Esophagus squamous epithelium (tissue), 5 donors: ENCODE results near the gene FALEC. TPM values are rescaled to one million over a fixed set of nuclear protein-coding genes. Genes with fewer than 3 reads are reported as not detected.
A peak's percentile ranks its signal among the peaks of the same experiment; 100 is the strongest.

Experiments used
- DNase-seq: peaks from one replicate; lab custom pipeline; 2025; lab: John Stamatoyannopoulos, UW
- H3K27ac ChIP-seq, 4 donors: fragments of 200-600 bp; sonication (generic); one replicate each; pipeline ENCODE4 v1.5.1; 2016 to 2019; ENCODE audit warnings: mild to moderate bottlenecking in 1 of 4
- H3K27me3 ChIP-seq, 4 donors: fragments of 200-600 bp; sonication (generic); 1 replicate in 3 of 4; 2 replicates in 1 of 4; pipeline versions ENCODE4 v1.5.1 to v1.6.0; 2017 to 2021; ENCODE audit warnings: antibody characterized with exemption in 1 of 4
- H3K36me3 ChIP-seq, 3 donors: fragments of 200-600 bp; sonication (generic); one replicate each; pipeline ENCODE4 v1.5.1; 2016 to 2019
- H3K4me1 ChIP-seq, 3 donors: fragments of 200-600 bp; sonication (generic); one replicate each; pipeline ENCODE4 v1.5.1; 2017 to 2019
- H3K4me3 ChIP-seq, 4 donors: fragments of 200-600 bp; sonication (generic); 1 replicate in 3 of 4; 2 replicates in 1 of 4; pipeline ENCODE4 v1.5.1; 2016 to 2019; ENCODE audit warnings: mild to moderate bottlenecking in 2 of 4, moderate library complexity in 1 of 4
- H3K9me3 ChIP-seq, 3 donors: fragments of 200-600 bp; sonication (generic); one replicate each; pipeline ENCODE4 v1.5.1; 2016 to 2019
- CTCF ChIP-seq, 6 experiments: fragments of 450-650 bp in 4 of 6; fragments of 200-600 bp in 2 of 6; sonication (generic) in 2 of 6; IDR thresholded peaks; one replicate each; pipeline ENCODE4 v1.5.1; 2016 to 2019; ENCODE audit warnings: antibody characterized with exemption in 6 of 6, mild to moderate bottlenecking in 4 of 6, moderate library complexity in 4 of 6
- POLR2A ChIP-seq, 4 donors: fragments of 450-650 bp; IDR thresholded peaks; one replicate each; pipeline ENCODE4 v1.6.1; 2017; ENCODE audit warnings: antibody characterized with exemption in 4 of 4, mild to moderate bottlenecking in 4 of 4, moderate library complexity in 3 of 4
- WGBS, 2 donors: methylation state at CpG; one replicate each; pipeline ENCODE4 v1.1.5; 2018; 5-methylcytosine and 5-hydroxymethylcytosine counted together
- intact Hi-C: fragments of 100-400 bp; cut with DNase I; formaldehyde crosslinking; loops from one replicate; pipeline ENCODE4 v1.15.0; 2022
- total RNA-seq, 4 donors: library from RNA; depleted of rRNA; stranded (reverse); fragments of >200 nt; gene quantifications; one replicate each; pipeline ENCODE4 v1.1.0, GENCODE V29; 2016
- donor health status: DM: yes; HTN: yes; CAD: no.

The FALEC gene
- total RNA-seq, 4 donors from 2014 or later: 3.6 TPM; not detected in 3

DNA sequence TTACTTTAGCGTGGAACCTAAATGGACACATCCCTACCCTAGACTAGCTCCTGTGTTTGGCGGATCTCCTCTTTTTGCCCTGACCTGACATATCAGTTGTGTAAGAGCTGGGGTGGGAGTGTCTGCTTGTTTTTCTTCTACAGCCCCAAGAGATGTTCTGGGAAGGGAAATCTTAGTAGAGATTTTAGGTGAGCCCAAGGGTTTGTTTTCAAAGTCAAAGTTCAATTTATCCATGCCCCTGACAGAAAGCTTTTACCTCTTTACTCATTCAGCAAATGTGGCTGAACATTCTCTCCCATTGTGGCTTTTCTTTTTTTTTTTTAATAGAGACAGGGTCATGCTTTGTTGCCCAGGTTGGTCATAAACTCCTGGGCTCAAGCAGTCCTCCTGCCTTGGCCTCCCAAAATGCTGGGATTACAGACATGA is 35.6 kb upstream of the FALEC start:
- no peaks in the 10 kb centered on the region for H3K36me3 ChIP-seq
- no peak for DNase-seq
- H3K27me3 ChIP-seq: no peaks in the 10 kb centered on the region
- H3K9me3 ChIP-seq: no peaks in the 10 kb centered on the region
- TF ChIP-seq CTCF (IDR thresholded peaks at IDR 0.05): no peak
- no peak for TF ChIP-seq POLR2A (IDR thresholded peaks at IDR 0.05)
- H3K4me3 ChIP-seq: no peak overlapping the region
- intact Hi-C loops: no loop called here
- peaks cover 3 to 48% (median 4%) of the 10 kb centered on the region in 3 donors for H3K4me1 ChIP-seq
- 47 to 48% methylated on average over 2 of the region's 2 CpGs for WGBS, 2 donors
- H3K27ac ChIP-seq: peak overlapping the region in 3 of 4 donors; percentile 46 to 85 (median 78)

DNA sequence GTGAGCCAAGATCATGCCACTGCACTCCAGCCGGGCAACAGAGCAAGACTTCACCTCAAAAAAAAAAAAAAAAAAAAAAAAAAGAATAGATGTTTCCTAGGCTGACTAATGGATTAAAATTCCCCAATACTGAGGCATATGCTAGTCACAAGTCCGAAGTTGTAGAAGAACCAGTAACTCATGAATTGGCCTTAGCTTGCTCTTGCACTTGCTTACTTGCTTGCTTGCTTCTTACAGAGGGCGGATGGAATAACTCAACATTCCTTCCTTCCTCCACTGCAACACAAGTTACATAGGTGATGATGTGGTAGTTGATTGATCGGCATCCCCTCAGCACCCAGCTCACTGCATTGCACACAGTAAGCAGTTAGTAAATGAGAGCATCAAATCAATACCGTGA is 31.1 kb upstream of the FALEC start:
- no peaks in the 10 kb centered on the region for H3K27me3 ChIP-seq
- TF ChIP-seq POLR2A (IDR thresholded peaks at IDR 0.05) (no peak), CTCF (IDR thresholded peaks at IDR 0.05) (no peak)
- H3K9me3 ChIP-seq: no peaks in the 10 kb centered on the region
- peaks cover 4 to 41% (median 8%) of the 10 kb centered on the region in 3 donors for H3K4me1 ChIP-seq
- WGBS, 2 donors: 33 to 62% methylated on average over 4 to 5 of the region's 5 CpGs
- intact Hi-C loops: no loop called here
- peak overlapping the region in 3 of 4 donors; percentile 61 to 94 (median 83) for H3K27ac ChIP-seq
- DNase-seq: no peak
- peaks cover 0 to 7% (median 0%) of the 10 kb centered on the region in 3 donors for H3K36me3 ChIP-seq
- no peak overlapping the region for H3K4me3 ChIP-seq

- Histone ChIP-seq H3K9me3 (no peaks in the 10 kb centered on the region), H3K4me3 (no peak overlapping the region), H3K4me1 (peaks cover 4 to 37% (median 8%) of the 10 kb centered on the region in 3 donors), H3K27ac (peak overlapping the region; percentile 36 to 94 (median 70)), H3K36me3 (peaks cover 0 to 11% (median 0%) of the 10 kb centered on the region in 3 donors), H3K27me3 (no peaks in the 10 kb centered on the region)
- TF ChIP-seq CTCF (IDR thresholded peaks at IDR 0.05): peak in 2 of 6 experiments; percentile 12 to 38
- TF ChIP-seq POLR2A (IDR thresholded peaks at IDR 0.05): no peak
- intact Hi-C loops: no loop called here
- 21 to 32% methylated on average over 2 of the region's 2 CpGs for WGBS, 2 donors
- DNase-seq: no peak
Observed at GRCh38 chr1:150484861-150485260, 30.7 kb upstream of the FALEC start.

DNA sequence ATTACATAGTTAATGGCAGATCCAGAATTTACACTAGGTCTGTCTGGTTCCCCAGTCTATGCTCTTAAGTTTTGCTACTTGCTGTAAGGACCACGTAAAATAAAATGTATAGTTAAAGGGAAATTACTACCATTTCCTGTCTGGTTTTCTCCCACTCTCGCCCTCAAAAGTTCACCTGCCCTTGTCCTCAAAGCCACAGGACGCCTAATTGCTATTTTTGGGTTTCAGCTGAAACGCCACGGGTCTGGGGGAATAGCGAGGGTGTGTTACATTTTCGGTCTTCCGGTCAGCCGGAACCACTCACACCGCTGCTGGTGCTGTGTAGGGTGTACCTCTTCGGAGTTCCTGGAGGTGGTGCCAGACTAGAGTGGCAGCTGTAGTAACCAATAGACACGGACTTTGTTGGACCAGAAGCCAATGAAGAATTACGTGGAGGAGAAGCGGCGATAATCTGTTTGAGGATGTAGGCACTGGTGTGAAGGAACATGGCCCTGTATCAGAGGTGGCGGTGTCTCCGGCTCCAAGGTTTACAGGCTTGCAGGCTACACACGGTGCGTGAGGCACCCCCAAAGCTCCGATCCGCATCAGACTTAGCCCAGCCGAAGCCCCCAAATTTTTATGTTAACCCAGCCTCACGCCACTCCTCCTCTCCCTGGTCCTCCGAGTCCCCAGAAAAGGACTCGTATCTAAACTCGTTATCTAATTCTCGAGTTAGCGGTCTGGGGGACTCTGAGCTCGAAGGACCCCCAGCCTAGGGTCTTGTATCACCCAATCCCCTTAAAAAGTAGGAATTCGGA is 28.4 kb upstream of the FALEC start, which contains the start of gene TARS2:
TSS of gene TARS2 (plus strand) at position 454 of the 797 bp plus-strand sequence. CDS start at position 486, 32 bp downstream.
- intact Hi-C loops: no loop called here
- TF ChIP-seq CTCF (IDR thresholded peaks at IDR 0.05) (peak; percentile 30 to 80 (median 52)), POLR2A (IDR thresholded peaks at IDR 0.05) (peak in 3 of 4 donors; percentile 31 to 66 (median 52))
- H3K4me3 ChIP-seq: peak within 1 kb of the TSS; percentile 70 to 81 (median 74)
- H3K27me3 ChIP-seq: no peaks in the 10 kb centered on the region
- H3K27ac ChIP-seq: peak within 1 kb of the TSS; percentile 84 to 94 (median 88)
- H3K4me1 ChIP-seq: peaks cover 4 to 31% (median 8%) of the 10 kb centered on the region in 3 donors
- WGBS, 2 donors: 0 to 2% methylated on average over 23 to 30 of the region's 30 CpGs
- no peaks in the 10 kb centered on the region for H3K9me3 ChIP-seq
- DNase-seq: peak; percentile 89
- H3K36me3 ChIP-seq: peaks cover 0 to 34% (median 12%) of the 10 kb centered on the region in 3 donors

DNA sequence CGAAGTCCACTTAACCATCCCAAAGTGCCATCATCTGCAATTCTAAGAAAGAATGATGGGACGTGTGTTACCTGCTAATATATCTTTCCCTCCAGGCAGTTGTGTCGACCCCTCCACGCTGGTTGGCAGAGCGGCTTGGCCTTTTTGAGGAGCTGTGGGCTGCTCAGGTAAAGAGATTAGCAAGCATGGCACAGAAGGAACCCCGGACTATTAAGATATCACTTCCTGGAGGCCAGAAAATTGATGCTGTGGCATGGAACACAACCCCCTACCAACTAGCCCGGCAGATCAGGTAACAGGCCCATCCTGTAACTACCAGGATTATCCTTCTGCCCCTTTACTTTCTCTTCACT is 27.8 kb upstream of the FALEC start:
- intact Hi-C loops: no loop called here
- Histone ChIP-seq H3K9me3 (no peaks in the 10 kb centered on the region), H3K4me1 (peaks cover 4 to 31% (median 8%) of the 10 kb centered on the region in 3 donors), H3K27ac (peak overlapping the region; percentile 84 to 94 (median 88)), H3K36me3 (peaks cover 0 to 40% (median 15%) of the 10 kb centered on the region in 3 donors), H3K27me3 (no peaks in the 10 kb centered on the region), H3K4me3 (peak overlapping the region; percentile 70 to 81 (median 74))
- WGBS, 2 donors: 2% methylated on average over 7 of the region's 7 CpGs
- TF ChIP-seq CTCF (IDR thresholded peaks at IDR 0.05) (no peak), POLR2A (IDR thresholded peaks at IDR 0.05) (no peak)
- no peak for DNase-seq
